ENCODE results near the gene SERPINE3.
A peak's percentile ranks its signal among the peaks of the same experiment; 100 is the strongest.

The SERPINE3 gene

DNA sequence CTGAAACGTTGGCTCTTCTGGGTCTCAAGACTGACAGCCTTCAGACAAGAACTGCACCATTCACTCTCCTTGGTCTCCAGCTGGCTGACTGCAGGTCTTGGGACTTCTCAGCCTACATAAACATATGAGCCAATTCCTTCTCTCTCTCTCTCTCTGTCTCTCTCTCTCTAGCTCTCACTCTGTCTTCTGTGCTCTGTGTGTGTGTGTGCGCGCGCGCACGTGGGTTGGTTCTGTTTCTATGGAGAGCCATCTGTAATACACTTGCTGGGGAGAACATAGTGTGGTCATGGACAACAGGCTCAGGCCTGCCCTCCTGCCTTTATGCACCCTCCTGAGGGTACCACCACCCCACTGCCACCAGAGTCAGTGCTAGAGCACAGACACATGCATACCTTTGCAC lies 13.7 kb upstream of the SERPINE3 start:
- no peak overlapping the region for H3K4me3 ChIP-seq (ENCODE audit: low read length)
- no peak for DNase-seq (ENCODE audit: low read depth, low spot score)

DNA sequence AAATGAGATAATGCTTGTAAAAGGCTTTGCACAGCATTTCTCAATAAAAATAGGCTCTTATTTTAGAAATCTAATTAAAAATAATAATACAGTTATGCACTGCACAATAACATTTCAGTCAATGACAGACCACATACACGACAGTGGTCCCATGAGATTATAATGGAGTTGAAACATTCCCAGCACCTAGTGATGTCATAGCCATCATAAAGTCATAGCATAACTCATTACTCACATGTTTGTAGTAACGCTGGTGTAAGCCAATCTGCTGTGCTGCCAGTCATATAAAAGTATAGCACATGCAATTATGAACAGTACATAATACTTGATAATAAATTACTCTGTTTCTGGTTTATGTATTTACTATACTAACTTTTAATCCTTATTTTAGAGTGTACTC lies 12.7 kb upstream of the SERPINE3 start:
- no peak for DNase-seq (ENCODE audit: low read depth, low spot score)
- H3K4me3 ChIP-seq (ENCODE audit: low read length) = no peak overlapping the region

DNA sequence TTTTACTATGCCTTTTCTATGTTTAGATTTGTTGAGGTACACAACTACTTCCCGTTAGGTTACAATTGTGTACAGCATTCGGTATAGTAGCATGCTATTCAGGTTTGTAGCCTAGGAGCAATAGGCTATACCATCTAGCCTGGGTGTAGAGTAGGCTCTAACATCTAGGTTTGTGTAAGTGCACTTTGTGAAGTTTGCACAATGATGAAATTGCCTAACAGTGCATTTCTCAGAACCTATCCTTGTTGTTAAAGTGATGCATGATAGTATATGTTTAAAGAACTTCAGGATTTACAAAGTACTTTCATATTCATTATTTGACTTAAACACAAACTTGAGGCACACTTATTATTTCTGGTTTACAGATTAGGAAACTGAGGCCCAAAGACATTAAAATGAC lies 11.5 kb upstream of the SERPINE3 start:
- no peak for DNase-seq (ENCODE audit: low read depth, low spot score)
- no peak overlapping the region for H3K4me3 ChIP-seq (ENCODE audit: low read length)

DNA sequence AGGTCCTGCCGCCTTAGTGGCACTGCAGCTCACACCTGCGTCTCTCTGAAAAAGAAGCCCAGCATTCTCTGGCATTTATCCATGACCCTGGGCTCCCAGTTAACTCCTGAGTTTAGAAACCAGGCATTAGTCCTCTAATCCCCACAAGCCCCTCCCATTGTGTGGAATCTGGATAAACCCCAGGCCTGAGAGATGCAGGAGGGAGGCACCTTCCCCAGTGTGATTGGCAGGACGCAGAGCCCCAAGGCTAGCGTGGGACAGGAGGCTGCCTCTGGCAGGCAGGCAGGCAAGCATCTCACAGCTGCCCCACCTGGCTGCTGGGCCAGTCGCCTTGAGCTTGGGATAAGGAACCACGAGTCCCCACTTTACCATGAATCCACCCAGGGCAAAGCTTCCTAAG lies 11.0 kb upstream of the SERPINE3 start:
- no peak overlapping the region for H3K4me3 ChIP-seq (ENCODE audit: low read length)
- DNase-seq (ENCODE audit: low read depth, low spot score) = no peak

DNA sequence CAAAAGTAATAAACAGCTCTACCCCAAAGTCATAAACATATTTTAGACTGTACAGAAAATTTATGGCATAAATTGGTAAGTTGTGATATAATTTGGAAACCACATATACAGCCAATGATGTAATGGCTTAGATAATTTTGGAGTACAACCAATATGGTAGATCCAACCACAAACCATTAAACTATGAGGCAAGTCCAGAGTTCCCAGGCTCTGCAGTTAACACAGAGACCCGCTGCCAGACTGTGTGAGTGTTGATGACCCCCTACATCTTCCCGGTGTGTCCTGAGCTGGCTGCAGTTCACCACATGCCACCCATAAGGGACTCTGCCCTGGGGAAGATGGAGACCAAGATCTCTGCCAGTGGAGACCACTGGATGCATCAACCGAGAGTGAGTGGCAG lies 9.9 kb upstream of the SERPINE3 start:
- no peak for DNase-seq (ENCODE audit: low read depth, low spot score)
- no peak overlapping the region for H3K4me3 ChIP-seq (ENCODE audit: low read length)

DNA sequence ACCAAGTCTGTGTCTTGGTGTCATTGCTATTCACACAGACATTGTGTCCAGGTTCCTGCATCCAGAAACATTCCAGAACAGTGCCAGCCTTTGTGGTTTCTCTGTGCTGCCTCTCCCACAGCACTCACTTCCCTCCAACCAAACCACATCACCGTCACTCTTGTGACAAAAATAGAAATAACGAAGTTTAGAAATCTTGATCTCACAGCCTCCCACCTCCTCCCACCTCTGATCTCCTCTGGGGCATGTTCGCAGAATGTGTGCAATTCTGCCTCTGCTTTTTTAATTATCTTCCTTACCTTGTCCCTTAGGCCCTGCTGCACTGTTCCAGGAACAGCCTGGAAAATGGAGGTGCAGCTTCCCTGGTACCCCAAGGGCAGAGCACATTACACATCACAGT lies 8.7 kb upstream of the SERPINE3 start:
- no peak overlapping the region; the same call in 1 of the 2 replicates for H3K4me3 ChIP-seq (ENCODE audit: low read length)
- DNase-seq (ENCODE audit: low read depth, low spot score) = peak; percentile 57

DNA sequence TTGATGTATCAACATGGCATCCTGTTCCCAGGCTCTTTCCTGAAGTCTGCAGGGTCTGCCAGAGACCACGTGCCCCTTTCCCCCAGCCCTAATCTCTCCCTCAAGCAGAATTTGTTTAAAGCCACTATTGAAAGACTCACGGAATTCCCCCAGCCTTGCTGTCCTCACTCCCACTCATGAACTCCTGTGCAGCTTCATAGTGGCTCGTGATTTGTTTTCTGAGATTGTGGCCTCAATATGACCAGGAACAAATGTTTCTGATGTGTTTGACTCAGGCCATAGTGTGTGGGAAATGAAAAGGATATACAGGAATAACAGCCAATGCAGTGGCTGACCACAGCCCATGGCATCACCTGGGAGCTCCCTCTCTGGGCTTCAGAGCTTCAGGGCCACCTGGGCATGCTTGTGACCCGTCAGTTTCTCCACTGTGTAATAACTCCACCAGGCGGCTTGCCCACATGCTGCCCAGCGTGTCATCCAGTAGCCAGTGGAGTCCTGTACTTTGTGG lies 8.1 kb upstream of the SERPINE3 start:
- H3K4me3 ChIP-seq (ENCODE audit: low read length) = no peak overlapping the region
- DNase-seq (ENCODE audit: low read depth, low spot score) = no peak

DNA sequence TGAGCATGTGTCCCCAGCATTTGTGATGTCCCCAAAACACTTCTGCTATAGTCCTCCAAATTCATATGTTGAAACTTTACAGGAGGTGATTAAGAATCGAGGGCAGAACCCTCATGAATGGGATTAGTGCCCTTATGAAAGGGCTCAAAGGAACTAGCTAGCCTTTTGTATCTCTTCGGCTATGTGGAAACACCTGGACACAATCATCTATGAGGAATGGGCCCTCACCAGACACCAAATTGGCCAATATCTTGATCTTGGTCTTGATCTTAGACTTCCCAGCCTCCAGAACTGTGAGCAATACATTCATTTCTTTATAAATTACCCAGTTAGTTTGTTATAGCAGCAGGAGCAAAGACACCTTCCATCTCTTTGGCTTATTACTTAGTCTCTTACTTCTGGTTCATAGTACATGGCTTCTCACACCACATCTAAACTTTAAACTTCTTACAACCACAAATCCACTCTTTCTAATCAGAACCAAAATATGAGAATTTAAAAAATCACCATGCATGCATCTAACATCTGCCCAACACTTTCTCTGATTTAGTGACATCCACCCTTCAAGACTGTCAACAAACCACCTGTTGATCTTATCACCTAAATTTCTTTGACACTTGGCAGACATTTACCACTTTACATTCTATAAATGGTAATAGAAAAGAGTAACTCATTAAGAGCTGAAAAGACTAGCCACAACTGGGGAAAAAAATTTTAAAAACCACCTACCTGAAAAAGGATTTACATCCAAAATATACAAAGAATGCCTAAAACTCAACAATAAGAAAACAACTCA lies 6.7 kb upstream of the SERPINE3 start:
- DNase-seq (ENCODE audit: low read depth, low spot score) = peak; percentile 70
- H3K4me3 ChIP-seq (ENCODE audit: low read length) = no peak overlapping the region

DNA sequence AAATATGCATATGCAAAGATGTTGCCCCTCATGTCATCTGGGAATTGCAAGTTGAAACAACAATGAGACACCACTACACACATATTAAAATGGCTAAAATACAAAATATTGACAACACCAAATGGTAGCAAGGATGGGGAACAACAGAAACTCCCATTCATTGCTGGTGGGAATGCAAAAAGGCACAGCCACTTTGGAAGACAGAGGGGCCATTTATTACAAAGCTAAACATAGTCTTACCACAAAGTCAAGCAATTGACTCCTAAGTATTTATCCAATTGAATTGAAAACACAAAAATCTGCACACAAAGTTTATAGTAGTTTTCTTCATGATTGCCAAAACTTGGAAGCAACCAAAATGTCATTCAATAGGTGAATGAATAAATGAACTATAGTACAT lies 6.1 kb upstream of the SERPINE3 start:
- DNase-seq (ENCODE audit: low read depth, low spot score) = no peak
- H3K4me3 ChIP-seq (ENCODE audit: low read length) = no peak overlapping the region

DNA sequence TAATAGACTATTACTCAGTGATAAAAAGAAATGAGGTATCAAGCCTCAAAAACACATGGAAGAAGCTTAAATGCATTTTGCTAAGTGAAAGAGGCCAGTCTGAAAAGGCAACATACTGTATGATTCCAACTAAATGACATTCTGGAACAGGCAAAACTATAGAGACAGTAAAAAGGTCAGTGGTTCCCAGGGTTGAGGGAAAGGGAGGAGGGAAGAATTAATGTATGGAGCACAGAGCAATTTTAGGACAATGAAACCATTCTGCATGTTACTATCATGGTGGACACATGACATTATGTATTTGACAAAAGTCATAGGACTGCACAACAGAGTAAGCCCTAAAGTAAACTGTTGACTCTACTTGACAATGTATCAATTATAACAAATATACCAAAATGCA lies 5.7 kb upstream of the SERPINE3 start:
- DNase-seq (ENCODE audit: low read depth, low spot score) = no peak
- H3K4me3 ChIP-seq (ENCODE audit: low read length) = no peak overlapping the region

DNA sequence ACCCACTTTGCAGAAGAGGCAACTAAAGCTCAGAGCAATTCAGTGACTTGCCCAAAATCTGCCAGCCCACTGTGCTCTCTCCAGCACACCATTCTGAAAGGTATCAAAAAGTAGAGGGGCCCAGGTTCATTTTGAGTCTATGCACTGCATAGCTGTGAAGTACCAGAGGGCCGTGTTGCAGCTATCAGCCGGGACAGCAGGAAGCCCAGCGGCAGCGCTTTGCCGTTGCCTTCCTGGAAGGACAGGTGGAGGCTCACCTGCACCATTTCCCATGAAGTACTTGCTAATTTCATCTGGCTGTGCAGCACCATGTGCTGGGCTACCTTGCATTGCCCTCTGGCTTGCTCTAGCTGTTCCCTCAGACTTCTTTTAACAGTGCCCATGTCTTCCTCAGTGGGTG lies 2.7 kb upstream of the SERPINE3 start:
- no peak for DNase-seq (ENCODE audit: low read depth, low spot score)
- H3K4me3 ChIP-seq (ENCODE audit: low read length) = no peak overlapping the region

DNA sequence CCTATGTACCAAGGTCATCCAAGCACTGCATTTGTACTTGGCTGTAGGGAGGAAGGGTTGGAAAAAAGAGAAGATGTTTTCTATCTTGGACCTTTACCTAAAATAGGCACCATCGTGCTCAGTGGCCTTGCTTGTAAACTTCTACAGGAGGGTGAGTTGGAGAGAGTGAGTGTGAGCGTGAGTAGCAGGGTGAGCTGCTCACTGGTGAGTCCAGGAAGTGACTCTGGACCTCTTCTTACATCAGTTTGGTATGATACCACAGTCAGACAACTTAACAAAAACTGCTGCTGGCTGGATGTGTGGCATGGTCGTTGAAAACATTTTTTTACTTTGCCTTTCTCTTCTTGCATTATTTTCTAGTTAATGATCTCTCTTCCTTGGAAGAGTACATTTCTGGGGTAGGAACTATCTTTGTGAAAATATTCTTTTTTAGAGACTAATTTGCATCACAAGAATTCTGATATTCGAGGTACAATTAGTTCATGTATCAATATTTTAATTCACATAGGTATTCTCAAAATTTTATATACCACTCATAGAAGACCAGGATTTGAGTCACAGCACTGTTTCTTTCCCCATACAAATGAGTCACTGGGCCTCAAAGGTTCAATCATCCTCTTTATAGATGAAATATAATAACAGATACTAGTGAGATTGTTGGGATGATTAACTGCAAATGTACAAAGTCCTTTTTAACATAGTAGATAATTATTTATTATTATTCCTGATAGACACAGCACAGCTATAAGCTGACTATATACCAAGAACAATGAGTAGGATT lies 651 bp downstream of the SERPINE3 start:
- no peak for DNase-seq (ENCODE audit: low read depth, low spot score)
- H3K4me3 ChIP-seq (ENCODE audit: low read length) = no peak overlapping the region

DNA sequence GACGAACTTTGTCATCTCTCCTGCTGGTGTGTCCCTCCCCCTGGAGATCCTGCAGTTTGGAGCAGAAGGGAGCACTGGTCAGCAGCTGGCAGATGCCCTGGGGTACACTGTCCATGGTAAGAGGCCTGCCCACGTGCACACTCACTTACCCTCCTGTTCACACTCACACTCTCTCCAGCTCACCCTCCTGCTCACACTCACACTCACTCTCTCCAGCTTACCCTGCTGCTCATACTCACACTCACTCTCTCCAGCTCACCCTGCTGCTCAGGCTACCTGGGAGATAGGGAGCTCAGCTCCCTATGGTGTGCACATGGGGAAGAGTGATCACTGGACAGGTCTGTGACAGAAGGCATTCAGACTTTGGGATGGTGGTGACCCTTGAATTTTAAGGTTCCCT lies 1.7 kb downstream of the SERPINE3 start:
- no peak overlapping the region for H3K4me3 ChIP-seq (ENCODE audit: low read length)
- DNase-seq (ENCODE audit: low read depth, low spot score) = no peak

DNA sequence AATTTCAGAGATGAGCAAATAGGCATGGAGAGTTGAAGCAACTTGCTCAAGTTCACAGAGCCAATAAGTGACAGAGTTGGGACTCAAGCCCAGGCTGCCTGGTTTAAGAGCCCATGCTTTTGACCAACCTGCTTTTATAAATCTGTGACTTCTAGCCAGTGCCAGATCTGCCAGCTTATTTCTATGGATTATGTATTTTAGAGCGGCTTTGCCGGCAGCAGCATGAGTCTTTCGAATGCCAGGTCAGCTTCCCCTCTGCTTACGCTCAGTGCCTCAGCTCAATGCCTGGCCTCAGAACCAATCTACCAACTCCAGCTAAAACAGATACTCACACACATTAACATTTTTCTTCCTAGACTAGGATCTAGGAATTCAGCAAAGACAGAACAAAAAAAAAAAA lies 2.3 kb downstream of the SERPINE3 start:
- no peak for DNase-seq (ENCODE audit: low read depth, low spot score)
- H3K4me3 ChIP-seq (ENCODE audit: low read length) = no peak overlapping the region

DNA sequence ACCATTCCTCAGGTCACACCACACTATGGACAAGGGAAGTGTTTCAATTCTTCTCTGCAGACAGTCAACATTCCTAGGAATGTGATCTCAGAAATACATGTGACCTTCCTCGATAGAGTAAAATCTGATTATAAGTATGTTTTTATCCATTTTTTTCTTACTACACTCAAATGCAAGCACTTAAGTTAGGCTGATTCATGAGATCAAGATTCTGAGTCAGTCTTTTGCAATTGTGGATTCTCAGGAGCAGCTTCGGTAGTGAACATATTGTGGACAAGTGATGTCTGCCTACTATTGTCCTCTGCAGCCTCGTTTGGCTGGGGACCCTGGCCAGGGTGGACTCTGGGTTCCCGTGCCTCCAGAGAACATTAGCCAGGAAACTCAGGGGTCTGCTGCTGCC lies 3.2 kb downstream of the SERPINE3 start:
- H3K4me3 ChIP-seq (ENCODE audit: low read length) = no peak overlapping the region
- DNase-seq (ENCODE audit: low read depth, low spot score) = no peak

DNA sequence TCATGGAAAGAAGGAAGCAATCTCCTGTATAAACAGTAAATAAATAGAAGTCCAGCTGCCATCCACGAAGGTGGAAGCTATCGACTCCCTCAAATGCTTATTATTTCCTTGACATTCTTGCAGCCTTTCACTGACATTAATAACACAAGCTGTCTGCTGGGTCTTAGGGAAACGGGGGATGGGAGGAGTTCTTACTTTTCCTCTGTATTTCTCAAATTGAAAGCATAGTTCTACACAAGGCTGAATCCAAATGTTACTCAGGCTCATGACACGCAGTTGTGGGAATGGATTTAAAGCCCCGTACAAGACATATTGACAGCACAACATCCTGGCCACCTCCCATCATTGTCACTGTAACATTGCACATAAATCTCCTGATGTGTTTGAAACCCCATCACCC lies 4.0 kb downstream of the SERPINE3 start:
- no peak for DNase-seq (ENCODE audit: low read depth, low spot score)
- H3K4me3 ChIP-seq (ENCODE audit: low read length) = no peak overlapping the region

DNA sequence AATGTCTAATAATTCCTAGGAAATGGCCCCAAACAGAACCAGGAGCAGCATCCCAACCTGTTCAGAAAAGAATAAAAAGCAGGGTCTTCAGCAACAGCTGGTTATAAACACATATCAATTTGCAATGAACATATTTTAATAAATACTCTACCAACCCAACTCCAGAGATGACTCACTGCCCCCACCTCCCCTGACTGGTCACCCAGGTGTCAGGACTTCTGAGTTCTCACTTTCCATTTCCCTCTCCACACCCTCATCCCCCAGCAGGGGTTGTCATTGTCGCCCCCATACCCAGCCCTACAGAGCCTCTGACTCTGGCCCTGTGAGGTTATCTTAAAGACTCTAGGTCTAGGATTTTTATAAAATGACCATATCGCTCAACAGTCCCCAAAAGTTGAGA lies 6.9 kb downstream of the SERPINE3 start:
- no peak for DNase-seq (ENCODE audit: low read depth, low spot score)
- H3K4me3 ChIP-seq (ENCODE audit: low read length) = no peak overlapping the region

DNA sequence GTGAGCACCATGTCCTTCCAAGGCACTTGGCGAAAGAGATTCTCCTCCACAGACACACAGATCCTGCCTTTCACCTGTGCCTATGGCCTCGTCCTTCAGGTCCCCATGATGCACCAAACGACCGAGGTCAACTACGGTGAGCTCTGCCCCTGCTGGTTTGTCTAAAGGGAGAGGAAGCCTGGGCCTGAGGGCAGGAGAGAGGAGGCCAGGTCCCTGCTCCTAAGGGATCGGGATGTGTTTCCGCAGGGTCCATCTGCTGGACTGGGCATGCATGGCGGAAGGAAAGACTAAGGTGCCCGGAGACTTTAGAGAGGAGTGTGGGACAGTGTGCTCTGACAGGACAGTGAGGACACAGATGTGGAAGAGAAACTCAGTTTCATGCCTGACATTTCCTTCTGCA lies 7.6 kb downstream of the SERPINE3 start:
- H3K4me3 ChIP-seq (ENCODE audit: low read length) = no peak overlapping the region
- no peak for DNase-seq (ENCODE audit: low read depth, low spot score)

DNA sequence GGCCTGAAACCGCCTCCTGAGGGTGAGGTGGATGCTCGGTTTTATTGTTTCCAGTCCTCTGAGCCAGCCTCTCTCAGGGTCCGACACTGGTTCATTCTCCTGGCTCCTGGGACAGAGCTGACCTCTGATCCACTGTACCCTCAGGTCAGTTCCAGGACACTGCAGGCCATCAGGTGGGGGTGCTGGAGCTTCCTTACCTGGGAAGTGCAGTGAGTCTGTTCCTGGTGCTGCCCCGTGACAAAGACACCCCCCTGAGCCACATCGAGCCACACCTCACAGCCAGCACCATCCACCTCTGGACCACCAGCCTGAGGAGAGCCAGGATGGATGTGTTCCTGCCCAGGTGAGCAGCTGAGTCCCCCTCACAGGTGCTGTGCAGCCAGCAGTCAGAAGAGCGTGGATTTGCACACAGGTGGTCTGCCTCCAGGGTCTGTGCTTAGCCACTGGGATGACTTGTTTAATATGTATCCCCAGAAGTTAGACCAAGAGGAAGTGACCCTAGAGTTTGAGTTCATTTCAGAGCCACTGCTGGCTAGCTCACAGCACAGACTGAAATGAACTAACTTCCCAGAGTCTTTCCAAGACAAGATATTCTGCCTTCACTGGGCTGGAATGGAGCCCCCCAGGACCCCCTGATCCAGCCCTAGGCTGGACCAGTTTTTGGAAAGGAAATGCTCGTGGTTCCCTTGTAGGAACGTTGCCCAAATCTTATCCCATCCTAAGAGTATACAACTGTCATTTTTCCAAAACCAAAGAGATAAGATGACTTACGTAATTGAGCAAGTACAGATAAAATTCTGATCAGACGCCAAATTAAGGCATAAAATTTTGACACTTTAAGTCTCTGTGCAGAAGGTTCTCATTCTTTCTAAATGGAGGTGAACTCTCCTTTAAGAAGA lies 8.8 kb downstream of the SERPINE3 start:
- no peak for DNase-seq (ENCODE audit: low read depth, low spot score)
- no peak overlapping the region for H3K4me3 ChIP-seq (ENCODE audit: low read length)

DNA sequence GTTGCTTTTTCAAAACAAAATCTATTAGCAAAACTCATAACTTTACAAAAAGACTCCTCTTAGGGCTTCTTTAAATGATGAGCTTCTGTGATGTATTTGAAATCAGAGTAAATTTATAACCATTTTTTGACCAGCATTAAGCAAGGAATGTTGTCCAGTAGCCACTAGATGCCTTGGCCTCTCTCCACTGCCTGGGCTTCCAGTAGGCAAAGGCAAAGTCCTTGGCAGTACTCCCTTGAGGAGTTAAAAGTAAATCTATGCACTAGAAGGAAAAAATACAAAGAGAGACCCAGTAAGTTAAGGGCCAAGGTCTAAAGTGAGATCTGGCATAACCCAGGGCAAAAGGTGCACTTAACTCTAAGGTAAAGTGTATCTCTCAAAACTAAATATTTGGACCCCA lies 9.5 kb downstream of the SERPINE3 start:
- no peak overlapping the region for H3K4me3 ChIP-seq (ENCODE audit: low read length)
- no peak for DNase-seq (ENCODE audit: low read depth, low spot score)
